Effector CD8-positive, alpha-beta T cell (primary cell): Measurements from ENCODE around the gene PLCB2.

Experiments
- DNase-seq: peaks from one replicate; lab custom pipeline; 2025; lab: John Stamatoyannopoulos, UW

Gene PLCB2

DNA sequence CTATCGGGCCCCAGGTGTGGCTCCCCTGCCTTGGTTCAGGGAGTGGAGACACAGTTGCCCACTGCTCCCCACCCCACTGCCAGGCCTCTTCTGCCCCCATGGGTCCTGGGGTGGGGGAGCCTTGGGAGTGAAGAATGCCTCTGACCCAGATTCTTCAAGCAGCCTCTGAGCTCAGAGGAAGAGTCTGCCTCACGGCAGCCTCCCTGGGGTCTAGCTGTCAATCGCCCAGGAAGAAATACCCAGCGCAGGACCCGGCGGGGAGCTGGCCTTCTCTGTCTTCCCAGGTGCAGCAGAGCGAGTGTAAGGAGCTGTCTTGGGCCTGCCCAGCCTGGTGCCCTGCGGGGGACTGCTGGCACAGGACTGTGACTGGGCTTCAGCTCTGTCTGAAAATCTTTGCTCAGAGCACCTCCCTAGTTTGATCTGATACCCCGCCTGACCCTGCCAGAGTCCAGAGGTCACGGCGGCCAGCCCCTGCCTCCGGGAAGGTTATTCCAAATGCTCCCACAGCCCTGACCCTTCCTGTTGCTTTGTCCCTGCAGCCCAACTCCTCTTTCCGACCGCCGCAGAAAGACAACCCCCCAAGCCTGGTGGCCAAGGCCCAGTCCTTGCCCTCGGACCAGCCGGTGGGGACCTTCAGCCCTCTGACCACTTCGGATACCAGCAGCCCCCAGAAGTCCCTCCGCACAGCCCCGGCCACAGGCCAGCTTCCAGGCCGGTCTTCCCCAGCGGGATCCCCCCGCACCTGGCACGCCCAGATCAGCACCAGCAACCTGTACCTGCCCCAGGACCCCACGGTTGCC is 35.9 kb downstream of the PLCB2 start:
- DNase-seq = no peak

DNA sequence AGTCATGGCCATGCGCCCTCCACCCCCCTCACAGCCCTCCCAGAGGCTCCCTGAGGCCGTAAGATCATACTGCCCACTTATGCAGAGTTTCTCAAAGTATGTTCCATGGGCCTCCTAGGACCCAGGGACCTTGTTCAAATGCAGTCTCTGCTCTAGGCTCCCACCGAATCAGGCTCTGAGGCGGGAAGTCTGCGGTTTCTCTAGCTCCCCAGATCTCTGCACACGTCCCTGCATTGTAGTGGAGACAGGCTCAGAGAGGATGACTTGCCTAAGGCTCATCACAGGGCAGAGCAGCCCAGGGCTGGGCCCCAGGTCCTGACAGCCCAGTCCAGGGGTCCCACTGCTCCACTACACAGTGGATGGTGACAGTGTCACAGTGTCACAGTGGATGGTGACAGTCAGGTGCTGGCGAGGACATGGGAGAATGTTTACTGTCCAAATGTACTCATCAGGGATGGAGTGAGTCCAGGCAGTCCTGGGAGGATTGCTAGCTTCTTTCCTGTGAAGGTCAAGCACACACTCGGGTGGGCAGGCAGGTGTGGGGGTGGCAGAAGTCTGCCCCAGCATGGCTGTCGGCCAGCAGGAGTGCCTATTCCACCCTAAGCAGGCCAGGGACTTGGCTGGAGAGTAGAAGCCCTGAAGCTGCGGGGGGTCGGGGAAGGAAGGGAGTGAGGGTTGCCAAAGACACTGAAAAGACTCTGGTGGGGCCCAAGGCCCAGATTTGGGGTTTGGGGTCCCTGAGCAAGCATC is 37.3 kb downstream of the PLCB2 start:
- no peak for DNase-seq

DNA sequence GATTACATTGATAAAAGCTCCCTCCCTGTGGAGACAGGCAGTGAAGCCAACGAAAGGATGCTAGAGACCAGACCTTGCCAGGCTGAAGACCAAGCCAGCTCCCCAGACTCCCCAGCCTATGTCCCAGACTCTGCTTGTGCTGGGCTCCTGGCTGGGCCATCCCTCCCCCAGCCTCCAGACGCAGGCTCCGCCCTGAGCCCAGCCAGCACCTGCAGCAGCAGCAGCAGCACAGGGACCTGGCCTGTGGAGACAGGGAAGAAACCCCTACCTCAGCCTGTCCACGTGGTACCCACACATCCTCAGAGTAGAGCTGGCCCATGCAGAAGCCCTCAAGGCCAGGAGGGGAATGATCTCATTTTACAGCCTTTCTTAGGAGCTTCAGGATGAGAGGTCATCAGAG is 38.1 kb downstream of the PLCB2 start:
- no peak for DNase-seq

DNA sequence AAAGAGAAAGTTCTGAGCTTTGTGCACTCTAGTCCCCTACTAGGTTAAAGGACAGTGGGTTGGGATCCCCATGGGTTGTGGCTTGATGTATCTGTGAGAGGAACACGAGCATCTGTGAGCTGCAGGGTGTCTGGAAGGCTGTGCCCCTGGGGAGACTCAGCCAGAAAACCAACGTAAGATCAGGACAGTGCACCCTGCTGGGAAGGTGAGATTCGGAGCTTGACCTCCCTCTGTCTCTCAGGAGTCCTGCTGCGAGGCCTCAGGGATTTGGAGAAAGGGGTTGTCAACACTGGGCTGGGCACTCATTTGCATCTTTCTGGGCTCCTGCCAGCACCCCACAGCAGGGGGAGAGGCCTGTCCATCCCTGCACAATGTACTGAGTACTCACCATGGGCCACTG is 40.1 kb downstream of the PLCB2 start:
- DNase-seq = no peak

DNA sequence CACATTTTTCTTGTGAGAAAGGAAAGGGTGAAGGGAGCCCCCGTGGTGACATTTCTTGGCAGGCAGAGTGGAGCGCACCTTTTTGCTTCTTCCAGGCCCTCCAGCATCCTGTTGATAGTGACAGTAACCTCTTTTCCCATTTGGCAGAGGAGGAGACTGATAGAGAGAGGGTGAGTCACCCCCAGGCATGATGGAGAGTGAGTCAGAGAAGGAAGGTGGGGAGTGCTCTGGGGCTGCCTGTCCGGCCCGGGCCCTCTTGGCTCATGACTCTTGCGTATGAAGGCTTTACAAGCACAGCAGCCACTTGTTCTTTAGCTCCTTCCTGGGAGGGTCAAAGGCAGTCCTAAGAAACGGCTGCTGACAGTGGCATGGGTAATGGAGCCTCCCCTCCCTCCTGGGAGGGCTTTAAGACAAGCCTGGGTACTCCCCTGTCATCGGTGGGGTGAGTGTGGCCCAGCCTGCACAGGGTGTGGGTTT is 40.9 kb downstream of the PLCB2 start:
- DNase-seq = no peak

DNA sequence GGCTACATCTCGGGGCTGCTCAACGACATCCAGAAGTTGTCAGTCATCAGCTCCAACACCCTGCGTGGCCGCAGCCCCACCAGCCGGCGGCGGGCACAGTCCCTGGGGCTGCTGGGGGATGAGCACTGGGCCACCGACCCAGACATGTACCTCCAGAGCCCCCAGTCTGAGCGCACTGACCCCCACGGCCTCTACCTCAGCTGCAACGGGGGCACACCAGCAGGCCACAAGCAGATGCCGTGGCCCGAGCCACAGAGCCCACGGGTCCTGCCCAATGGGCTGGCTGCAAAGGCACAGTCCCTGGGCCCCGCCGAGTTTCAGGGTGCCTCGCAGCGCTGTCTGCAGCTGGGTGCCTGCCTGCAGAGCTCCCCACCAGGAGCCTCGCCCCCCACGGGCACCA is 41.9 kb downstream of the PLCB2 start:
- DNase-seq = no peak

DNA sequence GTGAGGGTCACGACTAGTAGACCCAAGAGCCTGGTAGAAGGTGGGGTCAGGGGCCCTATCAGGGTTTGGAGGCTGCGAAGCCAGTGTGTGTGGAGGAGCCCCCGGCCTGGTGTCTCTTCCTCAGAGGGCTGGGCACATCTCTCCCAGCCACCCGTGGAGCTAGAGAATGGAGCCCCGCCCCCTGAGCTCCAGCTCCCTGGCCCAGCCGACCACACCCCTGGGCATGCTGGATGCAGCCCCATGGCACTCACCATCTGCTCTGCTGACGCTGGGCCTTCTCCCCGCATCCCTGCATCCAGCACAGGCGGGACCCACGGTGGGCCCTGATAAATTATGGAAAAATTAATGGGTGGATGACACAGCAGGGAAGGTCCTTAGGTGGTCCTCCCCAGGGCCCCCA is 42.4 kb downstream of the PLCB2 start:
- no peak for DNase-seq

DNA sequence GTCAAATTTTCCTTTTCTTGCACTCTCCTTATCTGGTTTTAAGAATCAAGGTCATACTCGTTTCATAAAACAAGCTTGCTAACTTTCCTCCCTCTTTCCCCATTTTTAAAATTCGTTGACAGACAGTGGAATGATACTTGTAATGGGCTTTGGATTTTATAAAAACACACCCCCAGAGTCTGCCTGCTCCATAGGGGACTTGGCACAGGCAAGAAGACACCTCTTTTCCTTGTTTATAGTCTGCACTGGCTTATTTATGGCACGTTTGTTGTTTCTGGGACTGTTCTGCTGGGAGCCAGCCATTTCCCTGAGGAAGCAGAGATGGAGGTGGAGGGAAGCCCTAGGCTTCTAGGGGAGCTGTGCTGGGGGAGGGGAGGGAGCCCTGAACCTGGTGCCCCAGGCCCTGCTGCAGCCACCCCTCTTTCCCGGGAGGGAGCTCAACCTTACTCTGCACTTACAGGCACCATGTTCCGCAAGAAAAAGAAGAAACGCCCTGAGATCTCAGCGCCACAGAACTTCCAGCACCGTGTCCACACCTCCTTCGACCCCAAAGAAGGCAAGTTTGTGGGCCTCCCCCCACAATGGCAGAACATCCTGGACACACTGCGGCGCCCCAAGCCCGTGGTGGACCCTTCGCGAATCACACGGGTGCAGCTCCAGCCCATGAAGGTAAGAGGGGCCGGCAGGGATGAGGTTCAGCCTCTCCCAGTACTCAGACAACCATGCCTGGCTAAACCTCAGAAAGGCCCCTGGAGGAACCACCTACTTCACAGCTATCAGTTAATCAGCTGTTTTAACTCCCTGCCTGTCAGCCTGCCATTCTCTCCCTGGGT is 43.2 kb downstream of the PLCB2 start:
- DNase-seq = no peak

DNA sequence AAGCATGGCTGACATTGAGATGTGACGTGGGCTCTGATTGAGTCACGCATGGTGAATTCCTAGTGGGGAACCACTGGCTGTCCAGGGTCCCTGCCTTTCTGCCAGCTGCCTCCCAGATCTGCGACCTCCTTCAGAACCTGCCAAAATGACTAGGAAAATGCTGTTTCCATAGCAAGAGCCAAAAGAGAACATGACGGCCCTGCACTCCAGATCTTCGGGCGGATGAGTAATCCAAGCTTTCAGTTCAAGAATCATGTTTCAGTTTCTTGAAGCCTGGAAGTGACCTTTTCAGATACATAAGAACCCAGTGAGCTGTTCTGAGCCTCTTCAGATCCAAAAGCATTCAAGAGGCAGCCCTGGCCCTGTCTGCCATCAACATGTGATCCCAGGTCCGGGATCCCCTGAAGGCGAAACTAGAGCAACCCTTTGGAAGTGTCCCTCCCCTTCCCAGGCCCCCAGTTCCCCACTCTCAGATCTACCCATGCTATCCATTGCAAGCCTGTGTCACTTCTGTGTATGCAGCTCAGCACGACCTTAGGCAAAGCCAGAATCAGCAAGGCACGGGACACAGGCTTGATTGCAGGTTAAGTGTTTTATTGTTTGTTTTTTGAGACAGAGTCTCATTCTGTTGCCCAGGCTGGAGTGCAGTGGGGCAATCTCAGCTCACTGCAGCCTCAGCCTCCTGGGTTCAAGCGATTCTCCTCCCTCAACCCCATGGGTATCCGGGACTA is 44.5 kb downstream of the PLCB2 start:
- no peak for DNase-seq

DNA sequence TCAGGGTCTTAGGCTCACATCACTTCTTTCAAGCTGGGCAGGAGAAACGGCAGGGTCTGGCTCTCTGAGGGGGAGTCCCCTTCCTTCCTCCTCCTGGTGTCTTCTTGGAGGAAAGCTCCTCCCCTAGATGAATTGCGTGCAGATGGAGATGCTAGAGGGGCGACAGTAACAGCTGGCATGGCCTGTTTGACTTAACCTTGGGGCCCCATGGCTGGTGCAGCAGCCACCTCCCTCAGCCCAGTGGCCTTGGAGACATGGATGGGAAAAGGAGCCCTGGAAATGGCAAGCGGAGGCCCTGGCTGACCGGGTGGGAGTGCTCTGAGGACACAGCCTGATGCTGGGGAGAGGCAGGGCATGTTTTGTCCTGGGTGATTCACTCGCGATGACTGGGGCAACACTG is 48.7 kb downstream of the PLCB2 start:
- DNase-seq = no peak

DNA sequence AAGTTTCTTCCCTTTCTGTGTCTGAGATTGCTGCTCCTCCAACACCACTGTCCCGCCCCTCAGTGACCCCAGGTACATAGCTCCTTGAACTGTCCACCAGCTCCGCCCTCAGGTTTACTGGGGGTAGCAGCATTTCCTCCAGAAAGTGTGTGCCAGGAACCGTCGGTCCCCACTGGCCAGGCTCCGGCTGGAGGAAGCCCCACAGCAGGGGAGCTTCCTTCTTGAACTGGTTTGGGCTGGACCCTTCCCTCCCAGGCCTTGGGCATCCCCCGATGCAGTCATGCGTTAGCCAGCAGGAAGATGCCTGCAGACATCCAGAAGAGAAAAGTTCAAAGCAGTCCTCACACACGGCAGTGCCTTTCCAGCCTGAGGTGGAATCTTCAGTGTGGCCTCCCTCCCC is 49.2 kb downstream of the PLCB2 start:
- DNase-seq = no peak

DNA sequence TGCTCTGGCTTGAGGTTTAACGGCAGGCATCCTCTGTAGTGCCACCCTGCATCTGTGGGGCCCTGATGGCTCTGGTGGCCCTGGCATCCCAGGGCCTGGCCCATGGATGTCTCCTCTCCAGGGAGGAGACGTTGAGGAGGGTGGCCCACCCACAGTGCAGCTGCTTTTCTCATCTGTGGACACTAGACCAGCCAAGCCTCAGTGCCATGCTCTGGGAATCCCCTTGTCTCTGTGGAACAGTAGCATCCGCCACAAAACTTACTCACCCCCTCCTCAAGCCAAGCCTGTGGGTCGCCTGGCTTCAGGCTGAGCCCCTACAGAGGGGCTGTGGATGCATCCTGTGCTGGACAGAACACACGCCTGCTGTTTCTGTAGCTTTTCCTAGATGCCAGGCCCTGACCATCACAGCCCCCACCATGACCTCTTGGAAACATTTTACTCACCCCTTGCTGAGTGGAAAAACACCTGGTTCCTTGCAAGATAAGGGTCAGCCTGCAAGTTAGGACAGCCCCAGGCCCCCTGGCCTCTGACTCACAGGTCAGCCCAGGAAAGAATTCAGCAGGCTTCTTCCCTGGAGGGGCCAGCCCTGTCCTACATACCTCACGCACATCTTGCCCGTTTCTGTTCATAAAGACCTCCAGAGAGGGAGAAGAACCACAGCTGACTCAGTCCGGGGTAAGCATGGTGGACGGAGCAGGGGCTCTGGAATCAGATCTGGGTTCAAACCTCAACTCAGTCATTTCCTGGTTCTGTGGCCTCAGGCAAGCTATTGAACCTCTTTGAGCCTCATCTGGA is 49.9 kb downstream of the PLCB2 start:
- no peak for DNase-seq

DNA sequence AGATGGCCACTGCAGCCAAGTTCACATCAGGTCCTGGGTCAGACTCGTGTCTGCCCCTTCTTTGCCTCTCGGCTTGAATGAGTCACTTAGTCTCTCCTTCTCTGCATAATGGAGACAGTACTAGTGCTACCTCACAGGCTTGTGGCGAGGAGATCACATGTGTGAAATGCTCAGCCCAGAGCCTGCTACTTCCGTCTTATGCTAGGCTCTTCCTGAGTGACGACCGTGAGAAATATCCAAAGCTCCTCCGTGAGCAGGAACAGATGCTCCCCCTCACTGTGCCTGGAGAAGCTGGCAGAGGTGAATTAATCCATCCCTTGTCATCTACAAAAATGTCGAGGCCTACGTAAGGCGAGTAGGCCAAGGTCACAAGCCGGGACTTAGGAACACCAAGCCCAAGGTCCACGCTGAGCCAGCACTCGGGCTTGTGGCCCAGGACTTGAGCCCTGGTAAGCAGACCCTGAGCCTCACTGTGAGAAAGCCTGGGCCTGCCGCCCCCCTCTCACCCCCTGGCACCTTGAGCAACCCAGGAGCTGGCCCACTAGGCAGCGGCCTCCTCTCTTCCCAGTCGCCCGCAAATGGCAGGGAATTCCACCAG is 51.0 kb downstream of the PLCB2 start:
- DNase-seq = no peak

DNA sequence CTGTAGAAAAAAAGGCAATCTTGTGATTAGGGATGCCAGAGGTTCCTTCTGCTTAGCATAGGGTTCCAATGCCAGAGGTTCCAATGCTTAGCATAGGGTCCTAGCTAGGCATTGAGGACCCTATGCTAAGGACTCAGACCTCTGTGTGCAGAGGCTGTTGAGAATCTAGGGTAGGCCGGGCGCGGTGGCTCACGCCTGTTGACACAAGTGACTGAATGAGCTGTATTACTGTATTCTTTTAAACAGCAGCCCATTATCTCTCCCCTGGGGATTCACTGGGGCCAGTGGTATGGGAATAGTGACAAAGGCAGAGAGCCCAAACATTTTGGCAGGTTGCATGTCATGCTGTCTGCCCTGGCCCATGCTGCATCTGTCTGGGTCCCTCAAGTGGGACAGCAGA is 52.7 kb downstream of the PLCB2 start:
- DNase-seq = no peak

DNA sequence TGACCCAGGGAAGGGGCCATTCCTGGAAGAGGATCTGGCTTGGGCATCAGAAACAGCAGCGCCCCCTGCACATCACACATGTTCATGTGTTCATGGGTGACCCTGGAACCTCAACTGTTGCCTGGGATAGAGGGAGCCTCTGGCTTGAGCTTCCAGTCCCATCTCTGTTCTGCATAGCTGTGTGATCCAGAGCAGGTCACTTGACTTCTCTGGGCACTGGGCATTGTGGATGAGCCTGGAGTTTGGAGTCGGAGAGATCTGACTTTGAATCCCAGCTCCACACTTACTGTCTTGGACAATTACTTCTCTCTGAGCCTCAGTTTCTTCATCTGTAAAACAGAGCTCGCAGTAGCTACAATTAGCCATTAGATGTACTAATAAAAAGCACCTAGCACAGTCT is 53.3 kb downstream of the PLCB2 start:
- DNase-seq = no peak

DNA sequence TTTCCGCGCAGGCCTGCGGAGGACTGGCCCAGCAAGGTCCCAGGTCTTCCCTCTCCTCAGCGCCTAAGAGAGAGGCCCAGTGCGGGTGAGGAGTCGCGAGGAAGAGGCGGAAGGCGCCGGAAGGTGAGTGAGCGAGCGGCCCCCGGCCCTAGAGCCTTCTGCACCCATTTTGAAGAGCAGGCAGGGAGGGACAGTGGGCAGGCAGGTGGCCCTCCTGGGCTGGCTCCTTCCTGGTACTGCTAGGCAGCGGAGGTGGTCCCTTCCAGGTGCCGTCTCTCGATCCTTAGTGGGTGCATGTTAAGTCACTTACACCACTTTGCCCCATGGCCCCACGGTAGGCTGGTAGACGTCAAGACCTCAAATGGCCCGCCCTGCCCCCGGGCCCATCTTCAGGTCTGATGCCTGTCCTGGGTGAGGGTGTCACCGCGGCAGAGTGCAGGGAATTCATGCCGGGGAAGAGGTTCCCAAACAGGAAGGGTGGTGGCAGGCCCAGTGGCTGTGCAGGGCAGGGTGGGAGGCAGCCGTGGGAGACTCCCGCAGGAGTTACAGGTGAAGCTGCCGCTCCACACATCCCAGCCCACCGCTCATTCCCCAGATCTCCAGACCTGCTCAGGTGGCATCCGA is 54.5 kb downstream of the PLCB2 start:
- no peak for DNase-seq

DNA sequence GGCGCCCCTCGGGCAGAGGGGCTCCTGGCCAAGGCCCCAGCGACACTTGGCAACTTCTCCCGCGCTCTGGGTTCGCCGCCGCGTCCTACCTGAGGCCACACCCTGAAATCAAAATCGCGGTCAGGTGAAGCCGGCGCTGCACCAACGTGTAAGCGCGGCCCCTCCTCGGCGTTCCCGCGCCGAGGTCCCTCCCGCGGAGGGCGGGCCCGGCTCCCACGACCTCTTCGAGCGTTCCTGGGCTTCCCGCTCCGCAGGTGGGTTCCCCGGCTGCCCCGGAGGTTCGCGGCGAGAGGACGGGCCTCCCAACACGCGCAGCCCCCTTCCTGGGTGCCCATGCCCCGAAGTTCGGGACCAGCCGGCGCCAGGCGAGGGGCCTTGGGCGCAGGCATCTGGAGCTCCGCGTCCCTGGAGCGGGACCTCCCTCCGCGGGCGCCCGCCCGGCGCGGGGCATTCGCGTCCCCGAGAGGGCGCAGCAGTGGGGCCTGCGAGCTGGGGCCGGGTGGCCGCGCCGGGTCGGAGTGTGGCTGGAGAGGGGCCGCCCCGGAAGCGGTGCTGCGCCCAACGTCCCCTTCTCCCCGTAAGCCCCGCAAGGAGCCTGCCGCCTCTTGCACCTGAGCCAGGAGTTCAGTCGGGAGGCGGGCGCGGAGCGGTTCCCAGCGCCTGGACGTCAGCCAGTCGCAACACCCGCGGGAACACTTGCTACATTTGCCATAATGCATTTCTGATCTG is 55.1 kb downstream of the PLCB2 start:
- DNase-seq = no peak

DNA sequence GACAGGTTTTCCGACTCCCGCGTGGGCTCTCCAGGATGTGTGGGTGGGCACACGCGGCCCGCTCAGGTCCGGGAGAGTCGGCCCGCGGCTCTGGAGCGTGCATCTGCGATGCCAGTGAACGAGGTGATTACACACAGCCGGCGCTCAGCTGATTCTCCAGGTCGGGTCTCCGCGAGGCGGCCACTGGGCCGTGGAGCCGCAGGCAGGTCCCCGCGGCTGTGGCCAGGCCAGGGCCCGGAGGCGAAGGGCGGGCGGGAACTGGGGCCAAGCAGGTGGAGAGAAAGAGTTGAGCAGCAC is 55.6 kb downstream of the PLCB2 start:
- no peak for DNase-seq

DNA sequence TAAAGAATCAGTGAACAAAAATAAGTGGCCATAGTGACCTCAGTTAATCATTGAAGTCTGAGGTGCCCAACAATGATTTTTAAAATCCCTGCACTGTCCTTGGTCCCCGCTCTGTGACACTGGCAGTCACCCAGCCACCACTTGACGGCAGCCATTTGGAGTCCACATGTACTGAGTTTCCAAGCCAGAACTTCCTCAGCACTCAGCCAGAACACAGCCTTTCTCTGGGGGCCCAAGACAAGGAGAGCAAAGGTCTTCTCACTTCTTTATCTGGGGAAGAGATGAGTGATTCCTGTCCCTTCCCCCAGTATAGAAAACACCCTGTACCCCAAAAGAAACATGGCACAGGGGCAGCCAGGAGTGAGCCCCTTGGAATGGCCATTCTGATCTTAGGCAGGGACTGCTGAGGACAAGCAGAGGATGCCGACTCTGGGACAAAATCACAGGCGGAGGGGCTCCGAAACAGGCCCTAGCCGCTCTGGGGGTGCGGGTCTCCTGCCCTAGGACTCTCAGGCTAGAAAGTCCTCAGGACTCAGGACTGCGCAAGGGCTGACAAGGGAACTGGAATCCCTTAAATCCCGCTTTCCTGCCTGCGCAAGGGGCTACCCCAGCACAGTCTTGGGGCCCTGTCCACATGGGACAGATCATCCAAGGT is 56.1 kb downstream of the PLCB2 start:
- no peak for DNase-seq
